Transverse colon (tissue), 4 donors: ENCODE data around the gene KCTD16. TPM values are rescaled to one million over a fixed set of nuclear protein-coding genes. Genes with fewer than 3 reads are reported as not detected.

Experiments
- DNase-seq: peaks from one replicate; pipeline ENCODE4 v3.0.0-alpha.2; 2019
- H3K27ac ChIP-seq, 4 donors: fragments of 200-600 bp; sonication (generic); 2 replicates each; pipeline ENCODE4 v1.5.1; 2016 to 2018; ENCODE audit warnings: inconsistent platforms in 4 of 4
- H3K27me3 ChIP-seq: fragments of 200-600 bp; sonication (generic); 2 replicates; pipeline ENCODE4 v1.5.1; 2017; ENCODE audit warnings: inconsistent platforms
- H3K36me3 ChIP-seq, 4 donors: fragments of 200-600 bp; sonication (generic); 2 replicates each; pipeline ENCODE4 v1.5.1; 2017 to 2019; ENCODE audit warnings: inconsistent platforms in 4 of 4
- H3K4me1 ChIP-seq, 4 donors: fragments of 200-600 bp; sonication (generic); 2 replicates each; pipeline ENCODE4 v1.5.1; 2017 to 2020; ENCODE audit warnings: inconsistent platforms in 4 of 4
- H3K4me3 ChIP-seq, 4 donors: fragments of 200-600 bp; sonication (generic); 1 replicate in 1 of 4; 2 replicates in 3 of 4; pipeline versions ENCODE4 v1.5.1 to v1.6.1; 2017 to 2019; ENCODE audit warnings: inconsistent platforms in 4 of 4
- H3K9me3 ChIP-seq, 2 donors: fragments of 200-600 bp; sonication (generic); 2 replicates each; pipeline ENCODE4 v1.5.1; 2017 to 2019; ENCODE audit warnings: inconsistent platforms in 2 of 2
- CTCF ChIP-seq, 5 experiments: fragments of 200-600 bp in 3 of 5; fragments of 450-650 bp in 2 of 5; sonication (generic) in 3 of 5; IDR thresholded peaks; 1 replicate in 2 of 5; 2 replicates in 3 of 5; pipeline ENCODE4 v1.5.1; 2016 to 2017; ENCODE audit warnings: antibody characterized with exemption in 5 of 5, inconsistent platforms in 3 of 5, mild to moderate bottlenecking in 2 of 5, moderate library complexity in 1 of 5
- EP300 ChIP-seq: sonication (generic); formaldehyde crosslinking; IDR thresholded peaks from one replicate; pipeline ENCODE4 v1.6.1; 2017; ENCODE audit warnings: antibody characterized with exemption, low read depth
- POLR2A ChIP-seq: fragments of 450-650 bp; IDR thresholded peaks from one replicate; pipeline ENCODE4 v1.6.1; 2016; ENCODE audit warnings: antibody characterized with exemption, mild to moderate bottlenecking, moderate library complexity
- POLR2AphosphoS5 ChIP-seq, 3 donors: sonication (generic); formaldehyde crosslinking; IDR thresholded peaks; one replicate each; pipeline ENCODE4 v1.6.1; 2016; ENCODE audit warnings: antibody characterized with exemption in 3 of 3
- WGBS, 2 donors: methylation state at CpG; one replicate each; pipeline ENCODE4 v1.1.5; 2018; ENCODE audit warnings: low coverage in 1 of 2; 5-methylcytosine and 5-hydroxymethylcytosine counted together
- in situ Hi-C, 4 donors: fragments of 200-750 bp; cut with MboI; loops; one replicate each; pipeline versions ENCODE4 v1.15.0 to v1.15.1; 2017; ENCODE audit warnings: low sequenced_read_pairs in 3 of 4, low pct_ligation_motif_present in 1 of 4, low pct_unique_long_range_greater_than_20kb in 1 of 4
- intact Hi-C: fragments of 100-400 bp; cut with DNase I; formaldehyde crosslinking; loops from one replicate; pipeline ENCODE4 v1.15.1; 2023; ENCODE audit warnings: low total_unique reads
- total RNA-seq, 4 donors: library from RNA; depleted of rRNA; stranded (reverse); fragments of >200 nt; gene quantifications; one replicate each; pipeline ENCODE4 v1.1.0, GENCODE V29; 2016

KCTD16 gene
- total RNA-seq, 4 donors from 2014 or later: under 0.01 to 0.14 TPM; not detected in 2

- intact Hi-C loops: no loop called here
- no peak for DNase-seq
- no peaks in the 10 kb centered on the region for H3K27me3 ChIP-seq
These were observed 307.9 kb downstream of the KCTD16 start for GRCh38 chr5:144478565-144478964.

GRCh38 chr5:144481861-144482260 lies 311.2 kb downstream of the KCTD16 start:
- TF ChIP-seq POLR2A: no peak
- TF ChIP-seq POLR2AphosphoS5 (IDR thresholded peaks at IDR 0.05): no peak
- TF ChIP-seq CTCF (IDR thresholded peaks at IDR 0.05): no peak
- TF ChIP-seq EP300: no peak
- H3K9me3 ChIP-seq: no peaks in the 10 kb centered on the region

More at GRCh38 chr5:144478565-144478964, 307.9 kb downstream of the KCTD16 start:
- Histone ChIP-seq H3K9me3 (no peaks in the 10 kb centered on the region), H3K36me3 (no peaks in the 10 kb centered on the region), H3K4me3 (no peak overlapping the region), H3K4me1 (no peaks in the 10 kb centered on the region), H3K27ac (no peak overlapping the region)
- no peak for TF ChIP-seq CTCF (IDR thresholded peaks at IDR 0.05)
- no peak for TF ChIP-seq POLR2AphosphoS5 (IDR thresholded peaks at IDR 0.05)
- no peak for TF ChIP-seq POLR2A
- no peak for TF ChIP-seq EP300
- in situ Hi-C loops: no loop called here

GRCh38 chr5:144484124-144484897 lies 313.6 kb downstream of the KCTD16 start:
- H3K27me3 ChIP-seq: no peaks in the 10 kb centered on the region
- no peak for DNase-seq
- no peaks in the 10 kb centered on the region for H3K9me3 ChIP-seq
- H3K36me3 ChIP-seq: no peaks in the 10 kb centered on the region
- TF ChIP-seq EP300 (no peak), POLR2A (no peak), POLR2AphosphoS5 (IDR thresholded peaks at IDR 0.05) (no peak), CTCF (IDR thresholded peaks at IDR 0.05) (no peak)
- WGBS, 2 donors: 69 to 71% methylated on average over 9 of the region's 9 CpGs
- no peak overlapping the region for H3K4me3 ChIP-seq
- intact Hi-C loops (no loop called here), in situ Hi-C loops (no loop called here)
- H3K27ac ChIP-seq: no peak overlapping the region
- no peaks in the 10 kb centered on the region for H3K4me1 ChIP-seq

More at GRCh38 chr5:144481861-144482260, 311.2 kb downstream of the KCTD16 start:
- H3K36me3 ChIP-seq: no peaks in the 10 kb centered on the region
- H3K4me1 ChIP-seq: no peaks in the 10 kb centered on the region
- intact Hi-C loops (no loop called here), in situ Hi-C loops (no loop called here)
- no peak overlapping the region for H3K4me3 ChIP-seq
- no peaks in the 10 kb centered on the region for H3K27me3 ChIP-seq
- no peak overlapping the region for H3K27ac ChIP-seq
- no peak for DNase-seq

GRCh38 chr5:144485540-144485939 lies 314.9 kb downstream of the KCTD16 start:
- no peaks in the 10 kb centered on the region for H3K27me3 ChIP-seq
- intact Hi-C loops (no loop called here), in situ Hi-C loops (no loop called here)

More at GRCh38 chr5:144485540-144485939, 314.9 kb downstream of the KCTD16 start:
- Histone ChIP-seq H3K4me1 (no peaks in the 10 kb centered on the region), H3K4me3 (no peak overlapping the region), H3K36me3 (no peaks in the 10 kb centered on the region), H3K9me3 (no peaks in the 10 kb centered on the region), H3K27ac (no peak overlapping the region)
- DNase-seq: no peak
- TF ChIP-seq CTCF (IDR thresholded peaks at IDR 0.05) (no peak), POLR2A (no peak), EP300 (no peak), POLR2AphosphoS5 (IDR thresholded peaks at IDR 0.05) (no peak)
- WGBS, 2 donors: 86% methylated on average over 2 of the region's 2 CpGs; no CpG with 5 or more reads in 1 of the 2 donors
